H9 (cell line): ENCODE data around the gene SLC31A2. TPM values are rescaled to one million over a fixed set of nuclear protein-coding genes. Genes with fewer than 3 reads are reported as not detected.

Source experiments
- DNase-seq: peaks from one replicate; pipeline ENCODE4 v3.0.0-alpha.2; 2017
- H2AFZ ChIP-seq: one replicate; pipeline ENCODE4 v1.6.1; 2013; ENCODE audit warnings: mild to moderate bottlenecking, low read length, control low read depth, moderate library complexity
- H2AK5ac ChIP-seq: 2 replicates; pipeline ENCODE4 v1.6.1; 2013; ENCODE audit warnings: low read length, control low read depth, mixed read lengths; ENCODE audit not compliant: insufficient read length
- H2BK120ac ChIP-seq: one replicate; pipeline ENCODE4 v1.6.1; 2013; ENCODE audit warnings: low read depth, mild to moderate bottlenecking, low read length, control low read depth, inconsistent platforms; ENCODE audit not compliant: poor library complexity, severe bottlenecking
- H2BK12ac ChIP-seq: 2 replicates; pipeline ENCODE4 v1.6.1; 2013; ENCODE audit warnings: low read length, control low read depth, mixed read lengths, low read depth; ENCODE audit not compliant: insufficient read length
- H2BK15ac ChIP-seq: 2 replicates; pipeline ENCODE4 v1.6.1; 2013; ENCODE audit warnings: low read depth, low read length, control low read depth
- H2BK20ac ChIP-seq: one replicate; pipeline ENCODE4 v1.6.1; 2013; ENCODE audit warnings: low read depth, mild to moderate bottlenecking, low read length, control low read depth, inconsistent platforms; ENCODE audit not compliant: poor library complexity, severe bottlenecking
- H2BK5ac ChIP-seq: 2 replicates; pipeline ENCODE4 v1.6.1; 2013; ENCODE audit warnings: low read length, control low read depth, mixed read lengths; ENCODE audit not compliant: insufficient read length
- H3K14ac ChIP-seq: 2 replicates; pipeline ENCODE4 v1.6.1; 2013; ENCODE audit warnings: low read length, control low read depth; ENCODE audit not compliant: insufficient read depth
- H3K18ac ChIP-seq: 2 replicates; pipeline ENCODE4 v1.6.1; 2013; ENCODE audit warnings: low read depth, mild to moderate bottlenecking, mixed read lengths, low read length, control low read depth; ENCODE audit not compliant: insufficient read length
- H3K23ac ChIP-seq: 2 replicates; pipeline ENCODE4 v1.6.1; 2013; ENCODE audit warnings: low read length, control low read depth, mixed read lengths, low read depth; ENCODE audit not compliant: insufficient read length
- H3K23me2 ChIP-seq: 2 replicates; pipeline ENCODE4 v1.6.1; 2013; ENCODE audit warnings: low read depth, mild to moderate bottlenecking, mixed read lengths, low read length, control low read depth; ENCODE audit not compliant: insufficient read length, poor library complexity, severe bottlenecking
- H3K27ac ChIP-seq: 2 replicates; pipeline ENCODE4 v1.5.1; 2013; ENCODE audit warnings: low read length, control low read depth, mixed read lengths, low read depth; ENCODE audit not compliant: insufficient read length
- H3K27me3 ChIP-seq: 2 replicates; pipeline ENCODE4 v1.6.1; 2013; ENCODE audit warnings: low read length, control low read depth, inconsistent platforms; ENCODE audit not compliant: insufficient read depth
- H3K4ac ChIP-seq: 2 replicates; pipeline ENCODE4 v1.6.1; 2013; ENCODE audit warnings: low read depth, mild to moderate bottlenecking, control low read depth, inconsistent platforms, low read length, moderate library complexity
- H3K4me1 ChIP-seq: 2 replicates; pipeline ENCODE4 v1.6.1; 2013; ENCODE audit warnings: low read length, control low read depth, inconsistent platforms; ENCODE audit not compliant: insufficient read depth
- H3K4me2 ChIP-seq: 2 replicates; pipeline ENCODE4 v1.6.1; 2013; ENCODE audit warnings: low read length, control low read depth, mixed read lengths; ENCODE audit not compliant: insufficient read length, insufficient read depth
- H3K56ac ChIP-seq: 2 replicates; pipeline ENCODE4 v1.6.1; 2013; ENCODE audit warnings: low read depth, mild to moderate bottlenecking, mixed read lengths, low read length, control low read depth; ENCODE audit not compliant: insufficient read length
- H3K79me1 ChIP-seq: 2 replicates; pipeline ENCODE4 v1.6.1; 2013; ENCODE audit warnings: low read depth, mild to moderate bottlenecking, moderate library complexity, low read length, control low read depth, inconsistent platforms; ENCODE audit not compliant: insufficient read depth, poor library complexity, severe bottlenecking
- H3K79me2 ChIP-seq: 2 replicates; pipeline ENCODE4 v1.6.1; 2013; ENCODE audit warnings: low read length, control low read depth, inconsistent platforms; ENCODE audit not compliant: insufficient read depth
- H3K9ac ChIP-seq: 2 replicates; pipeline ENCODE4 v1.6.1; 2013; ENCODE audit warnings: low read length, control low read depth, mixed read lengths; ENCODE audit not compliant: insufficient read length; ENCODE audit errors: extremely low read depth
- H3K9me3 ChIP-seq: one replicate; pipeline ENCODE4 v1.6.1; 2013; ENCODE audit warnings: low read depth, low read length, inconsistent platforms; ENCODE audit not compliant: control insufficient read depth
- H3T11ph ChIP-seq: one replicate; pipeline ENCODE4 v1.6.1; 2013; ENCODE audit warnings: mild to moderate bottlenecking, low read length, control low read depth, inconsistent platforms
- H4K20me1 ChIP-seq: one replicate; pipeline ENCODE4 v1.6.1; 2013; ENCODE audit not compliant: control insufficient read depth, insufficient read length, insufficient read depth
- H4K5ac ChIP-seq: 2 replicates; pipeline ENCODE4 v1.6.1; 2013; ENCODE audit warnings: low read depth, mild to moderate bottlenecking, mixed read lengths, low read length, control low read depth; ENCODE audit not compliant: insufficient read length
- H4K8ac ChIP-seq: replicated peaks from 2 replicates; pipeline ENCODE4 v1.6.1; 2013; ENCODE audit warnings: low read length, control low read depth, mixed read lengths, low read depth; ENCODE audit not compliant: insufficient read length
- H4K91ac ChIP-seq: 2 replicates; pipeline ENCODE4 v1.6.1; 2013; ENCODE audit warnings: low read depth, mild to moderate bottlenecking, moderate library complexity, mixed read lengths, low read length, control low read depth; ENCODE audit not compliant: insufficient read length
- H3K27ac Mint-ChIP-seq, 3 experiments: 2 replicates in 2 of 3; 3 replicates in 1 of 3; pipeline ENCODE4 v1.8.0; 2020 to 2021; ENCODE audit warnings: mixed read lengths in 3 of 3, mild to moderate bottlenecking in 1 of 3, moderate library complexity in 1 of 3
- H3K27me3 Mint-ChIP-seq: 2 replicates; pipeline ENCODE4 v1.8.0; 2021; ENCODE audit warnings: low read depth, mild to moderate bottlenecking, moderate library complexity, mixed read lengths
- H3K36me3 Mint-ChIP-seq, 3 experiments: 2 replicates in 2 of 3; 3 replicates in 1 of 3; pipeline ENCODE4 v1.8.0; 2020 to 2021; ENCODE audit warnings: low read depth in 3 of 3, mixed read lengths in 3 of 3; ENCODE audit not compliant: insufficient read depth in 1 of 3
- H3K4me1 Mint-ChIP-seq, 2 experiments: 2 replicates each; pipeline ENCODE4 v1.8.0; 2020; ENCODE audit warnings: mixed read lengths in 2 of 2
- H3K4me3 Mint-ChIP-seq, 2 experiments: 2 replicates in 1 of 2; 3 replicates in 1 of 2; pipeline ENCODE4 v1.8.0; 2020 to 2021; ENCODE audit warnings: mild to moderate bottlenecking in 2 of 2, mixed read lengths in 2 of 2, moderate library complexity in 1 of 2
- H3K9me3 Mint-ChIP-seq, 2 experiments: 2 replicates in 1 of 2; 3 replicates in 1 of 2; pipeline ENCODE4 v1.8.0; 2020; ENCODE audit warnings: mild to moderate bottlenecking in 2 of 2, mixed read lengths in 2 of 2, moderate library complexity in 1 of 2
- WGBS: extraction: QIAGEN DNeasy Blood & Tissue Kit; methylation state at CpG from one replicate; pipeline ENCODE4 v1.1.7; 2013; ENCODE audit warnings: missing lambda C conversion rate, low lambda C conversion rate, mixed read lengths; ENCODE audit not compliant: insufficient read length; ENCODE audit errors: extremely low coverage; 5-methylcytosine and 5-hydroxymethylcytosine counted together
- total RNA-seq: library from RNA; stranded (reverse); gene quantifications from 2 replicates; pipeline ENCODE4 v1.2.1, GENCODE V29; 2021
- TF ChIP-seq, protein P1 (sequence below): fragments of 200-600 bp; sonication (generic); conservative IDR thresholded peaks from 3 replicates; pipeline ENCODE4 v1.8.0; 2021; ENCODE audit warnings: antibody characterized with exemption, mild to moderate bottlenecking

SLC31A2 gene
- total RNA-seq, 1 experiment from 2014 or later: 1.0 TPM

- no peak overlapping the region for H2BK15ac ChIP-seq
Observed at GRCh38 chr9:113155911-113156588, 5.2 kb downstream of the SLC31A2 start.

More at GRCh38 chr9:113155911-113156588, 5.2 kb downstream of the SLC31A2 start:
- Histone ChIP-seq H2AFZ (no peak overlapping the region), H3K4ac (no peak overlapping the region), H3K14ac (no peak overlapping the region), H3K4me2 (no peak overlapping the region), H2BK120ac (no peak overlapping the region), H3K23ac (no peak overlapping the region), H3K79me2 (no peaks in the 10 kb centered on the region), H3K23me2 (peaks cover 3% of the 10 kb centered on the region), H4K20me1 (no peaks in the 10 kb centered on the region), H2BK20ac (no peak overlapping the region), H2BK12ac (no peak overlapping the region), H3K27me3 (peaks cover 2% of the 10 kb centered on the region), H3K56ac (no peak overlapping the region), H3K9ac (no peak overlapping the region), H3K4me1 (peaks cover 2% of the 10 kb centered on the region; the same call in 1 of the 2 replicates), H2AK5ac (no peak overlapping the region), H3K27ac (no peak overlapping the region), H3T11ph (no peak overlapping the region), H3K18ac (no peak overlapping the region), H4K5ac (no peak overlapping the region), H3K9me3 (no peaks in the 10 kb centered on the region), H3K79me1 (no peaks in the 10 kb centered on the region), H4K91ac (no peak overlapping the region), H2BK5ac (no peak overlapping the region), H4K8ac (no peak overlapping the region)
- Mint-ChIP-seq H3K9me3 (no peaks in the 10 kb centered on the region), H3K27me3 (peaks cover 20% of the 10 kb centered on the region), H3K36me3 (peaks cover 0 to 2% (median 0%) of the 10 kb centered on the region in 3 experiments; a peak in 2 of 7 replicates), H3K27ac (peak overlapping the region in 1 of 3 experiments; percentile 9; a peak in 1 of 7 replicates), H3K4me3 (no peak overlapping the region), H3K4me1 (peaks cover 27 to 31% of the 10 kb centered on the region in 2 experiments)
- no peak for DNase-seq
- WGBS: no CpG with 5 or more reads among the region's 7 CpGs
- TF ChIP-seq, protein P1, sequence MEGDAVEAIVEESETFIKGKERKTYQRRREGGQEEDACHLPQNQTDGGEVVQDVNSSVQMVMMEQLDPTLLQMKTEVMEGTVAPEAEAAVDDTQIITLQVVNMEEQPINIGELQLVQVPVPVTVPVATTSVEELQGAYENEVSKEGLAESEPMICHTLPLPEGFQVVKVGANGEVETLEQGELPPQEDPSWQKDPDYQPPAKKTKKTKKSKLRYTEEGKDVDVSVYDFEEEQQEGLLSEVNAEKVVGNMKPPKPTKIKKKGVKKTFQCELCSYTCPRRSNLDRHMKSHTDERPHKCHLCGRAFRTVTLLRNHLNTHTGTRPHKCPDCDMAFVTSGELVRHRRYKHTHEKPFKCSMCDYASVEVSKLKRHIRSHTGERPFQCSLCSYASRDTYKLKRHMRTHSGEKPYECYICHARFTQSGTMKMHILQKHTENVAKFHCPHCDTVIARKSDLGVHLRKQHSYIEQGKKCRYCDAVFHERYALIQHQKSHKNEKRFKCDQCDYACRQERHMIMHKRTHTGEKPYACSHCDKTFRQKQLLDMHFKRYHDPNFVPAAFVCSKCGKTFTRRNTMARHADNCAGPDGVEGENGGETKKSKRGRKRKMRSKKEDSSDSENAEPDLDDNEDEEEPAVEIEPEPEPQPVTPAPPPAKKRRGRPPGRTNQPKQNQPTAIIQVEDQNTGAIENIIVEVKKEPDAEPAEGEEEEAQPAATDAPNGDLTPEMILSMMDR: no peak
